PFSK-1 (cell line): Measurements from ENCODE around the gene VPS13D.

Experiments used
- POLR2AphosphoS5 ChIP-seq: IDR thresholded peaks from 2 replicates; pipeline ENCODE4 v1.6.1; 2012; ENCODE audit warnings: low read depth, mild to moderate bottlenecking, control low read depth, low read length, moderate library complexity
- TF ChIP-seq, protein P1 (sequence below), 2 experiments: IDR thresholded peaks; 2 replicates each; pipeline versions ENCODE4 v1.6.1 to v1.8.0; 2011 to 2012; ENCODE audit warnings: low read depth in 2 of 2, low read length in 2 of 2, control low read depth in 1 of 2, inconsistent platforms in 1 of 2, mild to moderate bottlenecking in 1 of 2, moderate library complexity in 1 of 2; ENCODE audit not compliant: insufficient read depth in 1 of 2

DNA sequence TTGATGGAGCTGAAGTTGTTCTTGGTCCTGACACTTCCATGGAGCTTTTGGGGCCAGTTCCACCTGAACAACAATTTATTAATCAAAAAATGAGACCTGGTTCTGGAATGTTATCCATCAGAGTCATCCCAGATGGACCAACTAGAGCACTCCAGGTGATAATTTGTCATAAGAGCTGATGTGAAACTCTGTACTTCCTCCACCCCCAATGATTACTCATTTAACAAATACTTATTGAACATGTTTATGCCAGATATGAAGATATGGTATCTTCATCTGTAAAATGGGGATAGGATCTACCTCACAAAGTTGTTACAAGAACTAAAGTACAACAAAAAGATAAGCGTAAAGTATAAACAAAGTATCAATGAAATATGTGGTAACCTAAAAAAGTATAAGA is 153.2 kb downstream of the VPS13D start:
- TF ChIP-seq, protein P1, sequence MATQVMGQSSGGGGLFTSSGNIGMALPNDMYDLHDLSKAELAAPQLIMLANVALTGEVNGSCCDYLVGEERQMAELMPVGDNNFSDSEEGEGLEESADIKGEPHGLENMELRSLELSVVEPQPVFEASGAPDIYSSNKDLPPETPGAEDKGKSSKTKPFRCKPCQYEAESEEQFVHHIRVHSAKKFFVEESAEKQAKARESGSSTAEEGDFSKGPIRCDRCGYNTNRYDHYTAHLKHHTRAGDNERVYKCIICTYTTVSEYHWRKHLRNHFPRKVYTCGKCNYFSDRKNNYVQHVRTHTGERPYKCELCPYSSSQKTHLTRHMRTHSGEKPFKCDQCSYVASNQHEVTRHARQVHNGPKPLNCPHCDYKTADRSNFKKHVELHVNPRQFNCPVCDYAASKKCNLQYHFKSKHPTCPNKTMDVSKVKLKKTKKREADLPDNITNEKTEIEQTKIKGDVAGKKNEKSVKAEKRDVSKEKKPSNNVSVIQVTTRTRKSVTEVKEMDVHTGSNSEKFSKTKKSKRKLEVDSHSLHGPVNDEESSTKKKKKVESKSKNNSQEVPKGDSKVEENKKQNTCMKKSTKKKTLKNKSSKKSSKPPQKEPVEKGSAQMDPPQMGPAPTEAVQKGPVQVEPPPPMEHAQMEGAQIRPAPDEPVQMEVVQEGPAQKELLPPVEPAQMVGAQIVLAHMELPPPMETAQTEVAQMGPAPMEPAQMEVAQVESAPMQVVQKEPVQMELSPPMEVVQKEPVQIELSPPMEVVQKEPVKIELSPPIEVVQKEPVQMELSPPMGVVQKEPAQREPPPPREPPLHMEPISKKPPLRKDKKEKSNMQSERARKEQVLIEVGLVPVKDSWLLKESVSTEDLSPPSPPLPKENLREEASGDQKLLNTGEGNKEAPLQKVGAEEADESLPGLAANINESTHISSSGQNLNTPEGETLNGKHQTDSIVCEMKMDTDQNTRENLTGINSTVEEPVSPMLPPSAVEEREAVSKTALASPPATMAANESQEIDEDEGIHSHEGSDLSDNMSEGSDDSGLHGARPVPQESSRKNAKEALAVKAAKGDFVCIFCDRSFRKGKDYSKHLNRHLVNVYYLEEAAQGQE (IDR thresholded peaks at IDR 0.05; ENCODE audit: insufficient read depth in 1 of 2, low read depth in 2 of 2, low read length in 2 of 2), result no peak
- no peak for TF ChIP-seq POLR2AphosphoS5
